CD4-positive, alpha-beta T cell (primary cell): ENCODE data around the gene FEZF1. TPM values are rescaled to one million over a fixed set of nuclear protein-coding genes. Genes with fewer than 3 reads are reported as not detected.

Source experiments
- ATAC-seq: fragments of 200-7000 bp; cut with Tn5 transposase; one replicate; pipeline ENCODE4 v1.10.0; 2022; ENCODE audit warnings: mild to moderate bottlenecking; ENCODE audit not compliant: poor library complexity
- CTCF ChIA-PET: fragments of 350-600 bp; sonication (Branson Sonifier 250); formaldehyde crosslinking; loops from one replicate; lab custom pipeline; 2021; ENCODE audit warnings: antibody characterized with exemption, inconsistent platforms; lab: Charles Lee
- POLR2A ChIA-PET: fragments of 350-600 bp; sonication (Branson Sonifier 250); formaldehyde crosslinking; loops from one replicate; lab custom pipeline; 2021; ENCODE audit warnings: antibody characterized with exemption, inconsistent platforms; lab: Charles Lee
- DNase-seq, 14 experiments: peaks; one replicate each; pipeline ENCODE4 v3.0.0-alpha.2; 2013 to 2020; ENCODE audit warnings: mixed read lengths in 2 of 14
- H3K27ac ChIP-seq, 2 donors: one replicate each; pipeline versions ENCODE4 v1.5.1 to v1.7.0; 2013; ENCODE audit warnings: low read length in 2 of 2, low read depth in 1 of 2, mild to moderate bottlenecking in 1 of 2
- H3K27me3 ChIP-seq, 2 experiments: 1 replicate in 1 of 2; 2 replicates in 1 of 2; pipeline versions ENCODE4 v1.6.1 to v1.7.0; 2013; ENCODE audit warnings: low read length in 2 of 2, control low read depth in 1 of 2, mild to moderate bottlenecking in 1 of 2, moderate library complexity in 1 of 2; ENCODE audit not compliant: insufficient read depth in 2 of 2, control insufficient read depth in 1 of 2
- H3K36me3 ChIP-seq: one replicate; pipeline ENCODE4 v1.6.1; 2013; ENCODE audit warnings: low read length, control low read depth; ENCODE audit not compliant: insufficient read depth
- H3K4me1 ChIP-seq: one replicate; pipeline ENCODE4 v1.6.1; 2013; ENCODE audit warnings: low read length, control low read depth; ENCODE audit not compliant: insufficient read depth
- H3K4me3 ChIP-seq: one replicate; pipeline ENCODE4 v1.5.1; 2013; ENCODE audit warnings: mild to moderate bottlenecking, low read length, moderate library complexity
- H3K9me3 ChIP-seq, 2 experiments: 1 replicate in 1 of 2; 2 replicates in 1 of 2; pipeline versions ENCODE4 v1.6.1 to v1.7.0; 2013; ENCODE audit warnings: low read length in 2 of 2, mild to moderate bottlenecking in 2 of 2, control low read depth in 1 of 2, moderate library complexity in 1 of 2; ENCODE audit not compliant: control insufficient read depth in 1 of 2, insufficient read depth in 1 of 2
- H3K27ac Mint-ChIP-seq: one replicate; pipeline ENCODE4 v1.8.0; 2020; ENCODE audit warnings: mixed read lengths
- H3K27me3 Mint-ChIP-seq: one replicate; pipeline ENCODE4 v1.8.0; 2021; ENCODE audit warnings: mixed read lengths
- H3K36me3 Mint-ChIP-seq: one replicate; pipeline ENCODE4 v1.8.0; 2021; ENCODE audit warnings: low read depth, mixed read lengths
- H3K4me1 Mint-ChIP-seq: one replicate; pipeline ENCODE4 v1.8.0; 2021; ENCODE audit warnings: low read depth, mixed read lengths
- H3K4me3 Mint-ChIP-seq: one replicate; pipeline ENCODE4 v1.8.0; 2020; ENCODE audit warnings: mild to moderate bottlenecking, mixed read lengths
- H3K9me3 Mint-ChIP-seq: one replicate; pipeline ENCODE4 v1.8.0; 2020; ENCODE audit warnings: mixed read lengths
- intact Hi-C, 2 experiments: fragments of 100-400 bp; cut with DNase I in 1 of 2; cut with micrococcal nuclease in 1 of 2; formaldehyde crosslinking; loops; one replicate each; pipeline versions ENCODE4 v1.15.1 to v1.9.0; 2023 to 2025; cut with DNase I, micrococcal nuclease
- total RNA-seq, 174 experiments: library from RNA in 2 of 174; stranded (reverse) in 2 of 174; gene quantifications; one replicate each; pipeline ENCODE4 v1.2.3 and lab custom pipeline; 2021 to 2026
- TF ChIP-seq, protein P1 (sequence below): fragments of 200-600 bp; IDR thresholded peaks from one replicate; pipeline ENCODE4 v1.8.0; 2022; ENCODE audit warnings: antibody characterized with exemption, mild to moderate bottlenecking

FEZF1 gene
- total RNA-seq, 2 experiments from 2014 or later = not detected

GRCh38 chr7:122299624-122300210 is 4.8 kb downstream of the FEZF1 start:
- DNase-seq (no peak), ATAC-seq (no peak)
- peaks cover 30 to 55% of the 10 kb centered on the region in 2 experiments for H3K27me3 ChIP-seq

GRCh38 chr7:122298618-122299017 is 5.9 kb downstream of the FEZF1 start:
- TF ChIP-seq, protein P1, sequence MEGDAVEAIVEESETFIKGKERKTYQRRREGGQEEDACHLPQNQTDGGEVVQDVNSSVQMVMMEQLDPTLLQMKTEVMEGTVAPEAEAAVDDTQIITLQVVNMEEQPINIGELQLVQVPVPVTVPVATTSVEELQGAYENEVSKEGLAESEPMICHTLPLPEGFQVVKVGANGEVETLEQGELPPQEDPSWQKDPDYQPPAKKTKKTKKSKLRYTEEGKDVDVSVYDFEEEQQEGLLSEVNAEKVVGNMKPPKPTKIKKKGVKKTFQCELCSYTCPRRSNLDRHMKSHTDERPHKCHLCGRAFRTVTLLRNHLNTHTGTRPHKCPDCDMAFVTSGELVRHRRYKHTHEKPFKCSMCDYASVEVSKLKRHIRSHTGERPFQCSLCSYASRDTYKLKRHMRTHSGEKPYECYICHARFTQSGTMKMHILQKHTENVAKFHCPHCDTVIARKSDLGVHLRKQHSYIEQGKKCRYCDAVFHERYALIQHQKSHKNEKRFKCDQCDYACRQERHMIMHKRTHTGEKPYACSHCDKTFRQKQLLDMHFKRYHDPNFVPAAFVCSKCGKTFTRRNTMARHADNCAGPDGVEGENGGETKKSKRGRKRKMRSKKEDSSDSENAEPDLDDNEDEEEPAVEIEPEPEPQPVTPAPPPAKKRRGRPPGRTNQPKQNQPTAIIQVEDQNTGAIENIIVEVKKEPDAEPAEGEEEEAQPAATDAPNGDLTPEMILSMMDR = no peak
- no peaks in the 10 kb centered on the region for H3K9me3 Mint-ChIP-seq
- CTCF ChIA-PET = no interaction called here
- H3K36me3 Mint-ChIP-seq = no peaks in the 10 kb centered on the region
- no peak overlapping the region for H3K27ac ChIP-seq
- intact Hi-C loops = no loop called here
- H3K27me3 ChIP-seq = peaks cover 21 to 44% of the 10 kb centered on the region in 2 experiments
- no peaks in the 10 kb centered on the region for H3K36me3 ChIP-seq
- H3K9me3 ChIP-seq = peaks cover 5 to 21% of the 10 kb centered on the region in 2 experiments
- H3K4me3 ChIP-seq = no peak overlapping the region
- no peak for ATAC-seq
- no peaks in the 10 kb centered on the region for H3K4me1 ChIP-seq
- DNase-seq = no peak
- no peak overlapping the region for H3K27ac Mint-ChIP-seq
- POLR2A ChIA-PET = no interaction called here
- peaks cover 72% of the 10 kb centered on the region for H3K27me3 Mint-ChIP-seq
- no peak overlapping the region for H3K4me3 Mint-ChIP-seq
- H3K4me1 Mint-ChIP-seq = peaks cover 6% of the 10 kb centered on the region

More at GRCh38 chr7:122299624-122300210, 4.8 kb downstream of the FEZF1 start:
- H3K36me3 Mint-ChIP-seq = no peaks in the 10 kb centered on the region
- Histone ChIP-seq H3K36me3 (no peaks in the 10 kb centered on the region), H3K9me3 (peaks cover 5 to 32% of the 10 kb centered on the region in 2 experiments), H3K4me1 (no peaks in the 10 kb centered on the region), H3K4me3 (no peak overlapping the region), H3K27ac (no peak overlapping the region)
- H3K9me3 Mint-ChIP-seq = no peaks in the 10 kb centered on the region
- CTCF ChIA-PET = no interaction called here
- TF ChIP-seq, protein P1 = no peak
- intact Hi-C loops = no loop called here
- peaks cover 78% of the 10 kb centered on the region for H3K27me3 Mint-ChIP-seq
- POLR2A ChIA-PET = no interaction called here
- H3K4me3 Mint-ChIP-seq = no peak overlapping the region
- H3K27ac Mint-ChIP-seq = no peak overlapping the region
- H3K4me1 Mint-ChIP-seq = peaks cover 6% of the 10 kb centered on the region

DNA sequence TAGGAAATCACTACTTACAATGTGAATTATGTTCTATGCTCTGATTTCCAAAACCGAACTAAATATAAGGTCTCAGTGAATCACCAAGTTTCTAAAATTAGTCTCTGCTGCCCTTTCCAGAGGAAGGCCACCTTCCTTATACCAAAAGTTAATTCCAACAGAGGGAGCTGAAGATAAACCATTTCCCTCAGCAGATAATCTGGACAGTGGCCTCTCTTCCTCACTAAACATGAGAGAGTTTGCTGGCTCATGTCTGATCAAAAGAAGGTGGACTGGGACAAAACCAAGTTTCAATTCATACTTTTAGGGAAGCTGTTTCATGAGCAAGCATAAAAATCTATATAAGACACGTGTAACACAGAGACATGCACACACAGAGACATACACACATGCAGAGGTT is 6.4 kb downstream of the FEZF1 start:
- Histone ChIP-seq H3K4me3 (no peak overlapping the region), H3K9me3 (peaks cover 3 to 17% of the 10 kb centered on the region in 2 experiments), H3K36me3 (no peaks in the 10 kb centered on the region), H3K27ac (no peak overlapping the region), H3K27me3 (peaks cover 18 to 43% of the 10 kb centered on the region in 2 experiments), H3K4me1 (no peaks in the 10 kb centered on the region)
- Mint-ChIP-seq H3K4me1 (peaks cover 6% of the 10 kb centered on the region), H3K27ac (no peak overlapping the region), H3K9me3 (no peaks in the 10 kb centered on the region), H3K36me3 (no peaks in the 10 kb centered on the region), H3K27me3 (peaks cover 67% of the 10 kb centered on the region), H3K4me3 (no peak overlapping the region)
- POLR2A ChIA-PET = no interaction called here
- ATAC-seq (no peak), DNase-seq (no peak)
- TF ChIP-seq, protein P1 = no peak
- intact Hi-C loops = no loop called here
- CTCF ChIA-PET = no interaction called here
